ENCODE data around the gene ZBED2. TPM values are rescaled to one million over a fixed set of nuclear protein-coding genes. Genes with fewer than 3 reads are reported as not detected.

Gene ZBED2
- total RNA-seq, 4 donors from 2014 or later: 0.49 to 1.9 (median 0.84) TPM; not detected in 1

- whole genome bisulfite sequencing, 2 donors: 89 to 91% methylated on average over 9 of the region's 9 CpGs
- no peak overlapping the region for H3K4me3 ChIP-seq (ENCODE audit: low read depth, poor library complexity, severe bottlenecking)
- TF ChIP-seq POLR2A (IDR thresholded peaks at IDR 0.05): no peak
- TF ChIP-seq, protein P1, sequence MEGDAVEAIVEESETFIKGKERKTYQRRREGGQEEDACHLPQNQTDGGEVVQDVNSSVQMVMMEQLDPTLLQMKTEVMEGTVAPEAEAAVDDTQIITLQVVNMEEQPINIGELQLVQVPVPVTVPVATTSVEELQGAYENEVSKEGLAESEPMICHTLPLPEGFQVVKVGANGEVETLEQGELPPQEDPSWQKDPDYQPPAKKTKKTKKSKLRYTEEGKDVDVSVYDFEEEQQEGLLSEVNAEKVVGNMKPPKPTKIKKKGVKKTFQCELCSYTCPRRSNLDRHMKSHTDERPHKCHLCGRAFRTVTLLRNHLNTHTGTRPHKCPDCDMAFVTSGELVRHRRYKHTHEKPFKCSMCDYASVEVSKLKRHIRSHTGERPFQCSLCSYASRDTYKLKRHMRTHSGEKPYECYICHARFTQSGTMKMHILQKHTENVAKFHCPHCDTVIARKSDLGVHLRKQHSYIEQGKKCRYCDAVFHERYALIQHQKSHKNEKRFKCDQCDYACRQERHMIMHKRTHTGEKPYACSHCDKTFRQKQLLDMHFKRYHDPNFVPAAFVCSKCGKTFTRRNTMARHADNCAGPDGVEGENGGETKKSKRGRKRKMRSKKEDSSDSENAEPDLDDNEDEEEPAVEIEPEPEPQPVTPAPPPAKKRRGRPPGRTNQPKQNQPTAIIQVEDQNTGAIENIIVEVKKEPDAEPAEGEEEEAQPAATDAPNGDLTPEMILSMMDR (IDR thresholded peaks at IDR 0.05): no peak
- intact Hi-C loops (cut with DNase I; ENCODE audit: low total_unique reads): no loop called here
- no peak for DNase-seq (ENCODE audit: low spot score in 2 of 2)
Observed at GRCh38 chr3:111593666-111594065, 1.5 kb downstream of the ZBED2 start.

- H3K4me3 ChIP-seq (ENCODE audit: low read depth, poor library complexity, severe bottlenecking): no peak overlapping the region
- TF ChIP-seq POLR2A (IDR thresholded peaks at IDR 0.05): no peak
- TF ChIP-seq, protein P1 (IDR thresholded peaks at IDR 0.05): no peak
- WGBS, 2 donors: 77 to 87% methylated on average over 5 of the region's 5 CpGs
- no peak for DNase-seq (ENCODE audit: low spot score in 2 of 2)
- intact Hi-C loops (cut with DNase I; ENCODE audit: low total_unique reads): no loop called here
Observed at GRCh38 chr3:111592936-111593335, 2.2 kb downstream of the ZBED2 start.

DNA sequence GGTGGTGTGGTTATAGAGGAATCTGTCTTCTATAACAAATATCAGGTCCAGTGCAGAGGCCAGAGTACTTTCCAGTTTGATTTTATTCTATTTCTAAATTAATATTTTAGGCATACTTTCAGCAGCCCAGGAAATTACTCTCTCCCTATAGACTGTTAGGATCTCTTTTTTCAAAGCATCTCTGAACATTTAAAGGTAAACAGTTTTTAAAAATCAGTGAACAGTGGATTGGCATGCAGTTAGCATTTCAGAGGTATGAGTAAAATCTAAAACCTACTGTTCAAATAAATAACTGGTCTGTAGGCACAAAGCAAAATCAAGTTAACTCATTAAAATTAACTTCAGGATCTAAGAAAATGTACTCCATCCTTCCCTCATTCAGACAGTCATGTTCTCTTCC lies 3.0 kb downstream of the ZBED2 start:
- TF ChIP-seq, protein P1 (IDR thresholded peaks at IDR 0.05): no peak
- no peak for TF ChIP-seq POLR2A (IDR thresholded peaks at IDR 0.05)
- intact Hi-C loops (cut with DNase I; ENCODE audit: low total_unique reads): no loop called here

DNA sequence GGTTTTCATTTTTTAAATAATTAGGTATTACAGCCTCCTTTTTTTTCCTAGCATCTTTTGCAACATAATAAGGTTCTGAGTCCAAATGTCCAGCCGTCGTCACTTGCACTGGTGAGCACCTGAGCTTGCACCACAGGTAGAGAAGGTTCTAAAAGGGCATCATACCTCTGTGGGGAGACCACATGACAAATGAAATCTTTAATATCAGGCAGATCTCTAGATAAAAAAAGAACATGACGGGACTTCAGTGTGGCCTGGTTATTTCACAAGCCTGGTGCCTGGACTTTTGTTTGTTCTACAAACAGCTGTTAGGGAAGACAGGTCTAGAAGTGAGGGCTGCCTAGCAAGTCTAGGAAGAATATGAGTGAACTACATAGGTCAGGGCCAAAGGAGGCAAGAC lies 3.6 kb downstream of the ZBED2 start:
- H3K4me3 ChIP-seq (ENCODE audit: low read depth, poor library complexity, severe bottlenecking): no peak overlapping the region
- no peak for DNase-seq (ENCODE audit: low spot score in 2 of 2)
- intact Hi-C loops (cut with DNase I; ENCODE audit: low total_unique reads): no loop called here
- TF ChIP-seq, protein P1 (IDR thresholded peaks at IDR 0.05): no peak
- no peak for TF ChIP-seq POLR2A (IDR thresholded peaks at IDR 0.05)
- WGBS, 2 donors: 86 to 87% methylated on average over 3 of the region's 3 CpGs

More for the DNA sequence above, 3.0 kb downstream of the ZBED2 start:
- DNase-seq (ENCODE audit: low spot score in 2 of 2): no peak
- H3K4me3 ChIP-seq (ENCODE audit: low read depth, poor library complexity, severe bottlenecking): no peak overlapping the region

DNA sequence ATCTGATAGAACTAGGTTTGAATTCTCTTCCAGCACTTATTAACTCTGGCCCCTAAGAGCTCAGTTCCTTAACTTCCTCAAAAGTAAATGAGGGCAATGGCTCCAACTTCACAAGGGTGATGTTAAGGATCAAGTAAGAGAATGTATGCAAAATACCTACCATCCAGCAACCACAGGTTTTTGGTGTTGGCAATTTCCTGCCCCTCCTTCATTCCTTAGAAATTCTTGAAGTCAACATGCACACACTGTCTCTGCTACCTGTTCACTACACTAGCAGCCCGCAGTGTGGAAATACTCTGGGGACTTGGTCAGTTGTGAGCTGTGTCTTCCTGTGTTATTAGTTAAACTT lies 5.0 kb downstream of the ZBED2 start:
- TF ChIP-seq POLR2A (IDR thresholded peaks at IDR 0.05): no peak
- TF ChIP-seq, protein P1 (IDR thresholded peaks at IDR 0.05): no peak
- 66 to 88% methylated on average over 1 of the region's 1 CpG for WGBS, 2 donors
- H3K4me3 ChIP-seq (ENCODE audit: low read depth, poor library complexity, severe bottlenecking): no peak overlapping the region
- intact Hi-C loops (cut with DNase I; ENCODE audit: low total_unique reads): no loop called here
- no peak for DNase-seq (ENCODE audit: low spot score in 2 of 2)

Measured in lower leg skin (tissue), 4 donors.